WTC11 (cell line): Measurements from ENCODE around the gene KDELR1. TPM values are rescaled to one million over a fixed set of nuclear protein-coding genes. Genes with fewer than 3 reads are reported as not detected.
A peak's percentile ranks its signal among the peaks of the same experiment; 100 is the strongest.

Source experiments
- ATAC-seq: fragments of 200-7000 bp; cut with Tn5 transposase; 2 replicates; pipeline ENCODE4 v1.10.0; 2021; ENCODE audit warnings: mild to moderate bottlenecking, moderate library complexity
- CTCF ChIA-PET: fragments of 300-600 bp; sonication (Branson Sonifier 250); formaldehyde crosslinking; loops from one replicate; lab custom pipeline; 2021; ENCODE audit warnings: antibody characterized with exemption; lab: Charles Lee
- POLR2A ChIA-PET: fragments of 350-600 bp; sonication (Branson Sonifier 250); formaldehyde crosslinking; loops from one replicate; lab custom pipeline; 2021; ENCODE audit warnings: antibody characterized with exemption; lab: Charles Lee
- DNase-seq: peaks from one replicate; pipeline ENCODE4 v3.0.0; 2021; ENCODE audit warnings: low spot score
- H3K27ac Mint-ChIP-seq: 2 replicates; pipeline ENCODE4 v1.8.0; 2021; ENCODE audit warnings: mixed read lengths
- H3K27me3 Mint-ChIP-seq: 2 replicates; pipeline ENCODE4 v1.8.0; 2021; ENCODE audit warnings: low read depth, mild to moderate bottlenecking, moderate library complexity, mixed read lengths
- H3K36me3 Mint-ChIP-seq: 2 replicates; pipeline ENCODE4 v1.8.0; 2021; ENCODE audit warnings: mixed read lengths
- H3K4me1 Mint-ChIP-seq: 2 replicates; pipeline ENCODE4 v1.8.0; 2022; ENCODE audit warnings: mixed read lengths
- H3K4me3 Mint-ChIP-seq: 2 replicates; pipeline ENCODE4 v1.8.0; 2021; ENCODE audit warnings: mild to moderate bottlenecking, moderate library complexity, mixed read lengths
- H3K9me3 Mint-ChIP-seq: 2 replicates; pipeline ENCODE4 v1.8.0; 2021; ENCODE audit warnings: mixed read lengths
- E2F1 ChIP-seq: sonication (generic); formaldehyde crosslinking; IDR thresholded peaks from 2 replicates; pipeline ENCODE4 v1.8.0; 2022; ENCODE audit warnings: mild to moderate bottlenecking, missing genetic modification reagents
- ELF4 ChIP-seq: sonication (generic); formaldehyde crosslinking; IDR thresholded peaks from 2 replicates; pipeline ENCODE4 v1.8.1; 2022; ENCODE audit warnings: low read depth, mild to moderate bottlenecking, moderate library complexity, missing genetic modification reagents
- ESRRA ChIP-seq: sonication (generic); formaldehyde crosslinking; IDR thresholded peaks from 2 replicates; pipeline ENCODE4 v1.8.1; 2022; ENCODE audit warnings: mild to moderate bottlenecking, missing genetic modification reagents, borderline replicate concordance
- FOXP4 ChIP-seq: sonication (generic); formaldehyde crosslinking; IDR thresholded peaks from 2 replicates; pipeline ENCODE4 v1.8.0; 2022; ENCODE audit warnings: mild to moderate bottlenecking, missing genetic modification reagents
- JUN ChIP-seq: sonication (generic); formaldehyde crosslinking; IDR thresholded peaks from 2 replicates; pipeline ENCODE4 v1.8.0; 2023; ENCODE audit warnings: mild to moderate bottlenecking, missing genetic modification reagents
- PRDM15 ChIP-seq: sonication (generic); formaldehyde crosslinking; IDR thresholded peaks from 2 replicates; pipeline ENCODE4 v1.8.0; 2022; ENCODE audit warnings: missing genetic modification reagents
- RELA ChIP-seq: sonication (generic); formaldehyde crosslinking; IDR thresholded peaks from 2 replicates; pipeline ENCODE4 v1.8.1; 2022; ENCODE audit warnings: missing genetic modification reagents, mild to moderate bottlenecking, borderline replicate concordance
- SOX15 ChIP-seq: fragments of 250-450 bp; sonication (Bioruptor Pico); IDR thresholded peaks from 2 replicates; pipeline ENCODE4 v1.9.0; 2021; ENCODE audit warnings: mild to moderate bottlenecking
- TCF7 ChIP-seq: sonication (generic); formaldehyde crosslinking; IDR thresholded peaks from 2 replicates; pipeline ENCODE4 v1.8.0; 2022; ENCODE audit warnings: mild to moderate bottlenecking, low read depth, missing genetic modification reagents, moderate library complexity
- USF2 ChIP-seq: sonication (generic); formaldehyde crosslinking; IDR thresholded peaks from 2 replicates; pipeline ENCODE4 v1.8.1; 2023; ENCODE audit warnings: mild to moderate bottlenecking, missing genetic modification reagents, moderate library complexity
- ZNF512 ChIP-seq: sonication (generic); formaldehyde crosslinking; IDR thresholded peaks from 2 replicates; pipeline ENCODE4 v1.8.1; 2022; ENCODE audit warnings: missing genetic modification reagents, borderline replicate concordance
- total RNA-seq: library from RNA; stranded (reverse); gene quantifications from 3 replicates; pipeline ENCODE4 v1.2.3, GENCODE V29; 2021

Gene KDELR1
- total RNA-seq, 1 experiment from 2014 or later = 207 TPM

- no peak for TF ChIP-seq ELF4 (CRISPR knock-in tag)
- TF ChIP-seq RELA (CRISPR knock-in tag) = no peak
- no peak for TF ChIP-seq ESRRA (CRISPR knock-in tag)
- TF ChIP-seq ZNF512 (CRISPR knock-in tag) = no peak
- no peak for TF ChIP-seq E2F1 (CRISPR knock-in tag)
- no peak for TF ChIP-seq PRDM15 (CRISPR knock-in tag)
- TF ChIP-seq FOXP4 (CRISPR knock-in tag) = no peak
- ChIA-PET POLR2A (interaction anchor here (0.6 to 1.4 kb wide), 3 partner anchors 9 to 45 kb away, joined by 3 to 7 read pairs (median 3); no protein-coding TSS in a partner anchor), CTCF (interaction anchor here (0.9 to 6.0 kb wide), 3 partner anchors 9 to 204 kb away, joined by 3 to 92 read pairs (median 4); partner anchors contain the start of gene KDELR1)
- ATAC-seq (no peak), DNase-seq (no peak)
- Mint-ChIP-seq H3K9me3 (peaks cover 8% of the 10 kb centered on the region), H3K27me3 (no peaks in the 10 kb centered on the region; the same call in 1 of the 2 replicates), H3K4me3 (no peak overlapping the region), H3K4me1 (peaks cover 47% of the 10 kb centered on the region), H3K36me3 (peaks cover 25% of the 10 kb centered on the region), H3K27ac (no peak overlapping the region)
Observed at GRCh38 chr19:48405010-48405659, 13.8 kb upstream of the KDELR1 start.

GRCh38 chr19:48403606-48404005 lies 12.3 kb upstream of the KDELR1 start:
- TF ChIP-seq USF2 (CRISPR knock-in tag) (0 out of 2 replicates have a peak, but pooled peaks have one; percentile 11), JUN (CRISPR knock-in tag) (no peak), TCF7 (CRISPR knock-in tag) (no peak), SOX15 (CRISPR knock-in tag) (no peak)
- H3K27ac Mint-ChIP-seq = peak overlapping the region; percentile 96
- ChIA-PET CTCF (interaction anchor here (0.6 to 6.0 kb wide), 10 partner anchors 10 to 181 kb away, joined by 3 to 92 read pairs (median 3); partner anchors contain the start of genes GRIN2D, KDELR1, SYNGR4 and TMEM143), POLR2A (interaction anchor here (0.6 to 2.0 kb wide), 4 partner anchors 8 to 73 kb away, joined by 3 to 6 read pairs (median 4); partner anchors contain the start of genes SYNGR4 and TMEM143)
- no peak overlapping the region for H3K4me3 Mint-ChIP-seq
- peaks cover 21% of the 10 kb centered on the region for H3K36me3 Mint-ChIP-seq
- peaks cover 56% of the 10 kb centered on the region for H3K4me1 Mint-ChIP-seq
- peak; percentile 33 for ATAC-seq
- peak; percentile 71 for DNase-seq
- H3K27me3 Mint-ChIP-seq = no peaks in the 10 kb centered on the region; the same call in 1 of the 2 replicates
- H3K9me3 Mint-ChIP-seq = peaks cover 4% of the 10 kb centered on the region
